Neuronal stem cell (in vitro differentiated cells): Measurements from ENCODE around the gene DDX24.

Experiments used
- DNase-seq: peaks from one replicate; pipeline ENCODE4 v3.0.0-alpha.2; 2013; ENCODE audit warnings: low spot score
- H2AFZ ChIP-seq: one replicate; pipeline ENCODE4 v1.6.1; 2013; ENCODE audit warnings: mild to moderate bottlenecking, low read length, inconsistent platforms
- H2AK5ac ChIP-seq: 2 replicates; pipeline ENCODE4 v1.6.1; 2013; ENCODE audit warnings: low read depth, mild to moderate bottlenecking, inconsistent platforms, low read length, moderate library complexity, mixed read lengths
- H2BK120ac ChIP-seq: 2 replicates; pipeline ENCODE4 v1.6.1; 2013; ENCODE audit warnings: low read depth, mild to moderate bottlenecking, inconsistent platforms, low read length, moderate library complexity, mixed read lengths
- H2BK12ac ChIP-seq: one replicate; pipeline ENCODE4 v1.6.1; 2013; ENCODE audit warnings: low read length, inconsistent platforms
- H2BK15ac ChIP-seq: 2 replicates; pipeline ENCODE4 v1.6.1; 2013; ENCODE audit warnings: mild to moderate bottlenecking, low read length, inconsistent platforms, mixed read lengths
- H2BK5ac ChIP-seq: one replicate; pipeline ENCODE4 v1.6.1; 2013; ENCODE audit warnings: inconsistent platforms, mild to moderate bottlenecking, low read length, moderate library complexity
- H3K14ac ChIP-seq: one replicate; pipeline ENCODE4 v1.6.1; 2013; ENCODE audit warnings: low read length, inconsistent platforms
- H3K18ac ChIP-seq: 2 replicates; pipeline ENCODE4 v1.6.1; 2013; ENCODE audit warnings: low read length, inconsistent platforms
- H3K23ac ChIP-seq: 2 replicates; pipeline ENCODE4 v1.6.1; 2013; ENCODE audit warnings: low read depth, mild to moderate bottlenecking, mixed read lengths, low read length, inconsistent platforms; ENCODE audit not compliant: poor library complexity
- H3K27ac ChIP-seq: replicated peaks from 3 replicates; pipeline ENCODE4 v1.5.1; 2013; ENCODE audit warnings: low read length, inconsistent platforms
- H3K27me3 ChIP-seq, 3 experiments: 2 replicates each; pipeline ENCODE4 v1.6.1; 2013; ENCODE audit warnings: low read length in 3 of 3, mild to moderate bottlenecking in 2 of 3, inconsistent platforms in 1 of 3, low read depth in 1 of 3, mixed read lengths in 1 of 3, moderate library complexity in 1 of 3; ENCODE audit not compliant: control insufficient read depth in 3 of 3, insufficient read depth in 3 of 3
- H3K36me3 ChIP-seq, 2 donors: replicated peaks in 1 of 2; 2 replicates each; pipeline ENCODE4 v1.6.1; 2013; ENCODE audit warnings: low read length in 2 of 2; ENCODE audit not compliant: control insufficient read depth in 2 of 2, insufficient read depth in 2 of 2
- H3K4ac ChIP-seq: 2 replicates; pipeline ENCODE4 v1.6.1; 2013; ENCODE audit warnings: inconsistent platforms, mild to moderate bottlenecking, low read length, moderate library complexity
- H3K4me1 ChIP-seq, 2 donors: 1 replicate in 1 of 2; 2 replicates in 1 of 2; pipeline ENCODE4 v1.6.1; 2013; ENCODE audit warnings: low read length in 2 of 2, low read depth in 1 of 2; ENCODE audit not compliant: control insufficient read depth in 2 of 2, insufficient read depth in 1 of 2
- H3K4me2 ChIP-seq: one replicate; pipeline ENCODE4 v1.6.1; 2013; ENCODE audit warnings: mild to moderate bottlenecking, low read length, inconsistent platforms; ENCODE audit not compliant: insufficient read depth, poor library complexity, severe bottlenecking
- H3K4me3 ChIP-seq, 2 donors: 2 replicates each; pipeline ENCODE4 v1.5.1; 2013; ENCODE audit warnings: low read length in 2 of 2, mild to moderate bottlenecking in 2 of 2, inconsistent platforms in 1 of 2, moderate library complexity in 1 of 2
- H3K79me1 ChIP-seq: one replicate; pipeline ENCODE4 v1.6.1; 2013; ENCODE audit warnings: low read depth, mild to moderate bottlenecking, inconsistent platforms, low read length, moderate library complexity
- H3K9ac ChIP-seq: one replicate; pipeline ENCODE4 v1.6.1; 2013; ENCODE audit warnings: mild to moderate bottlenecking, low read depth, low read length, inconsistent platforms; ENCODE audit not compliant: poor library complexity
- H3K9me3 ChIP-seq, 2 donors: replicated peaks in 1 of 2; 2 replicates each; pipeline versions ENCODE3 to v1.6.1; 2013; ENCODE audit warnings: low read length in 2 of 2, mild to moderate bottlenecking in 2 of 2, inconsistent platforms in 1 of 2, low read depth in 1 of 2, mixed read lengths in 1 of 2, moderate library complexity in 1 of 2; ENCODE audit not compliant: control insufficient read depth in 2 of 2, insufficient read depth in 1 of 2
- H4K8ac ChIP-seq: one replicate; pipeline ENCODE4 v1.6.1; 2013; ENCODE audit warnings: low read depth, mild to moderate bottlenecking, inconsistent platforms, low read length, moderate library complexity
- H4K91ac ChIP-seq: one replicate; pipeline ENCODE4 v1.6.1; 2013; ENCODE audit warnings: low read length, low read depth, mild to moderate bottlenecking, inconsistent platforms; ENCODE audit not compliant: poor library complexity
- WGBS, 2 donors: extraction: QIAGEN DNeasy Blood & Tissue Kit; methylation state at CpG; one replicate each; pipeline ENCODE4 v1.1.7; 2013; ENCODE audit warnings: missing lambda C conversion rate in 2 of 2, mixed read lengths in 1 of 2; ENCODE audit not compliant: insufficient read length in 2 of 2, insufficient replicate concordance in 1 of 2; ENCODE audit errors: extremely low coverage in 2 of 2; 5-methylcytosine and 5-hydroxymethylcytosine counted together

Gene DDX24

GRCh38 chr14:94010625-94011024 lies 70.4 kb downstream of the DDX24 start:
- no peak overlapping the region for H4K91ac ChIP-seq
- H3K4me2 ChIP-seq, result no peak overlapping the region
- H3K36me3 ChIP-seq, result no peaks in the 10 kb centered on the region
- no peak overlapping the region for H3K4ac ChIP-seq
- H2AK5ac ChIP-seq, result peak overlapping the region; percentile 20
- no peak overlapping the region for H3K4me3 ChIP-seq
- no peak overlapping the region for H3K18ac ChIP-seq
- H2BK120ac ChIP-seq, result no peak overlapping the region
- no peak for DNase-seq
- H3K27ac ChIP-seq, result no peak overlapping the region
- no peak overlapping the region for H3K9ac ChIP-seq
- no peak overlapping the region for H3K23ac ChIP-seq
- H3K27me3 ChIP-seq, result peaks cover 0 to 4% (median 0%) of the 10 kb centered on the region in 3 experiments
- no peak overlapping the region for H2BK12ac ChIP-seq
- H3K4me1 ChIP-seq, result peaks cover 0 to 4% of the 10 kb centered on the region in 2 donors
- no peak overlapping the region for H3K14ac ChIP-seq
- no peak overlapping the region for H2AFZ ChIP-seq
- H2BK5ac ChIP-seq, result no peak overlapping the region
- no CpG with 5 or more reads among the region's 6 CpGs for WGBS, 2 donors
- H3K9me3 ChIP-seq, result no peaks in the 10 kb centered on the region
- no peak overlapping the region for H4K8ac ChIP-seq
- H2BK15ac ChIP-seq, result no peak overlapping the region
- peaks cover 2% of the 10 kb centered on the region for H3K79me1 ChIP-seq

GRCh38 chr14:94009767-94010166 lies 71.2 kb downstream of the DDX24 start:
- no peak overlapping the region for H3K23ac ChIP-seq
- no peak overlapping the region for H3K27ac ChIP-seq
- H4K8ac ChIP-seq, result no peak overlapping the region
- peaks cover 0 to 4% of the 10 kb centered on the region in 2 donors for H3K4me1 ChIP-seq
- DNase-seq, result no peak
- WGBS, 2 donors, result no CpG with 5 or more reads among the region's 4 CpGs
- no peaks in the 10 kb centered on the region for H3K79me1 ChIP-seq
- H3K4ac ChIP-seq, result no peak overlapping the region
- no peak overlapping the region for H4K91ac ChIP-seq
- no peak overlapping the region for H3K4me2 ChIP-seq
- H3K27me3 ChIP-seq, result peaks cover 0 to 4% (median 0%) of the 10 kb centered on the region in 3 experiments
- no peak overlapping the region for H2BK12ac ChIP-seq
- no peak overlapping the region for H2AK5ac ChIP-seq
- H3K14ac ChIP-seq, result no peak overlapping the region
- H2AFZ ChIP-seq, result no peak overlapping the region
- no peak overlapping the region for H2BK15ac ChIP-seq
- H3K18ac ChIP-seq, result no peak overlapping the region
- H3K4me3 ChIP-seq, result no peak overlapping the region
- no peak overlapping the region for H2BK120ac ChIP-seq
- no peak overlapping the region for H2BK5ac ChIP-seq
- H3K36me3 ChIP-seq, result no peaks in the 10 kb centered on the region
- H3K9me3 ChIP-seq, result no peaks in the 10 kb centered on the region
- H3K9ac ChIP-seq, result no peak overlapping the region

DNA sequence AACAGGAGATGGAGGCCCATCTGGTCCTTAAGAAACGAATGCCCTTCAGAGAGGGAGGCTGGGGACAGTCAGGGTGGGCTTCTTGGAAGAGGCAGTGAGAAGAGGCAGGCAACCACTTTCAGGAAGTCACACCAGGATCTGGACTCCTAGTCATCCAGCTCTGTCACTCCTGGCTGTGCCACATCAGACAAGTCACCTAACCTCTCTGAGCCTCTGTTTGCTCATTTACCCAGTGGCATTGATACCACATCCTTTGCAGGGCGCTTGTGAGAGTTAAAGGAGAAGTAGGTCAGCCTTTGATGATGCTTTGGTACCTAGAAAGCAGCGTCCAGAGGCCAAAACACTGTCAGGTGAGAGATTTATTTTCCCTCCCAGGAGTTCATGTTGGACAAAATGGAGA lies 72.8 kb downstream of the DDX24 start:
- H3K9ac ChIP-seq, result no peak overlapping the region

GRCh38 chr14:94005324-94006073 lies 75.5 kb downstream of the DDX24 start:
- Histone ChIP-seq H3K79me1 (no peaks in the 10 kb centered on the region), H3K9me3 (no peaks in the 10 kb centered on the region), H4K8ac (no peak overlapping the region), H3K23ac (no peak overlapping the region), H2AFZ (no peak overlapping the region), H4K91ac (no peak overlapping the region), H3K9ac (no peak overlapping the region), H2BK12ac (no peak overlapping the region), H3K18ac (no peak overlapping the region), H2BK15ac (no peak overlapping the region), H3K27ac (no peak overlapping the region), H2AK5ac (no peak overlapping the region), H3K4me1 (no peaks in the 10 kb centered on the region), H3K27me3 (peaks cover 0 to 22% (median 2%) of the 10 kb centered on the region in 3 experiments), H3K4me3 (no peak overlapping the region), H3K14ac (no peak overlapping the region), H3K4me2 (no peak overlapping the region), H3K36me3 (no peaks in the 10 kb centered on the region), H3K4ac (no peak overlapping the region), H2BK5ac (no peak overlapping the region), H2BK120ac (no peak overlapping the region)
- no CpG with 5 or more reads among the region's 14 CpGs for WGBS, 2 donors
- no peak for DNase-seq

More for the DNA sequence above, 72.8 kb downstream of the DDX24 start:
- Histone ChIP-seq H3K4me3 (no peak overlapping the region), H2BK5ac (peak overlapping the region; percentile 25), H3K27ac (no peak overlapping the region), H2BK15ac (no peak overlapping the region), H3K9me3 (no peaks in the 10 kb centered on the region), H2BK12ac (no peak overlapping the region), H3K27me3 (peaks cover 0 to 13% (median 0%) of the 10 kb centered on the region in 3 experiments), H3K14ac (no peak overlapping the region), H4K91ac (no peak overlapping the region), H2BK120ac (no peak overlapping the region), H3K4ac (no peak overlapping the region), H3K4me2 (no peak overlapping the region), H2AFZ (no peak overlapping the region), H3K4me1 (no peaks in the 10 kb centered on the region), H3K18ac (no peak overlapping the region), H3K36me3 (no peaks in the 10 kb centered on the region), H3K23ac (no peak overlapping the region), H4K8ac (no peak overlapping the region), H2AK5ac (peak overlapping the region; percentile 15), H3K79me1 (no peaks in the 10 kb centered on the region)
- WGBS, 2 donors, result no CpG with 5 or more reads among the region's 3 CpGs
- DNase-seq, result no peak
